WTC11 (cell line): ENCODE data around the gene HMGCL. TPM values are rescaled to one million over a fixed set of nuclear protein-coding genes. Genes with fewer than 3 reads are reported as not detected.
A peak's percentile ranks its signal among the peaks of the same experiment; 100 is the strongest.

Source experiments
- ATAC-seq: fragments of 200-7000 bp; cut with Tn5 transposase; 2 replicates; pipeline ENCODE4 v1.10.0; 2021; ENCODE audit warnings: mild to moderate bottlenecking, moderate library complexity
- CTCF ChIA-PET: fragments of 300-600 bp; sonication (Branson Sonifier 250); formaldehyde crosslinking; loops from one replicate; lab custom pipeline; 2021; ENCODE audit warnings: antibody characterized with exemption; lab: Charles Lee
- POLR2A ChIA-PET: fragments of 350-600 bp; sonication (Branson Sonifier 250); formaldehyde crosslinking; loops from one replicate; lab custom pipeline; 2021; ENCODE audit warnings: antibody characterized with exemption; lab: Charles Lee
- DNase-seq: peaks from one replicate; pipeline ENCODE4 v3.0.0; 2021; ENCODE audit warnings: low spot score
- H3K27ac Mint-ChIP-seq: 2 replicates; pipeline ENCODE4 v1.8.0; 2021; ENCODE audit warnings: mixed read lengths
- H3K27me3 Mint-ChIP-seq: 2 replicates; pipeline ENCODE4 v1.8.0; 2021; ENCODE audit warnings: low read depth, mild to moderate bottlenecking, moderate library complexity, mixed read lengths
- H3K36me3 Mint-ChIP-seq: 2 replicates; pipeline ENCODE4 v1.8.0; 2021; ENCODE audit warnings: mixed read lengths
- H3K4me1 Mint-ChIP-seq: 2 replicates; pipeline ENCODE4 v1.8.0; 2022; ENCODE audit warnings: mixed read lengths
- H3K4me3 Mint-ChIP-seq: 2 replicates; pipeline ENCODE4 v1.8.0; 2021; ENCODE audit warnings: mild to moderate bottlenecking, moderate library complexity, mixed read lengths
- H3K9me3 Mint-ChIP-seq: 2 replicates; pipeline ENCODE4 v1.8.0; 2021; ENCODE audit warnings: mixed read lengths
- AFF4 ChIP-seq: sonication (generic); formaldehyde crosslinking; IDR thresholded peaks from 2 replicates; pipeline ENCODE4 v1.8.1; 2023; ENCODE audit warnings: mild to moderate bottlenecking, missing genetic modification reagents, borderline replicate concordance
- ATF6 ChIP-seq: sonication (generic); formaldehyde crosslinking; IDR thresholded peaks from 2 replicates; pipeline ENCODE4 v1.8.1; 2023; ENCODE audit warnings: mild to moderate bottlenecking, missing genetic modification reagents
- E2F1 ChIP-seq: sonication (generic); formaldehyde crosslinking; IDR thresholded peaks from 2 replicates; pipeline ENCODE4 v1.8.0; 2022; ENCODE audit warnings: mild to moderate bottlenecking, missing genetic modification reagents
- E2F4 ChIP-seq: sonication (generic); formaldehyde crosslinking; IDR thresholded peaks from 2 replicates; pipeline ENCODE4 v1.8.1; 2022; ENCODE audit warnings: low read depth, mild to moderate bottlenecking, moderate library complexity, missing genetic modification reagents, borderline replicate concordance
- ELF4 ChIP-seq: sonication (generic); formaldehyde crosslinking; IDR thresholded peaks from 2 replicates; pipeline ENCODE4 v1.8.1; 2022; ENCODE audit warnings: low read depth, mild to moderate bottlenecking, moderate library complexity, missing genetic modification reagents
- EMX1 ChIP-seq: fragments of 250-450 bp; sonication (Bioruptor Pico); IDR thresholded peaks from 2 replicates; pipeline ENCODE4 v1.8.0; 2021; ENCODE audit warnings: mild to moderate bottlenecking
- ESRRA ChIP-seq: sonication (generic); formaldehyde crosslinking; IDR thresholded peaks from 2 replicates; pipeline ENCODE4 v1.8.1; 2022; ENCODE audit warnings: mild to moderate bottlenecking, missing genetic modification reagents, borderline replicate concordance
- FOXK1 ChIP-seq: sonication (generic); formaldehyde crosslinking; IDR thresholded peaks from 2 replicates; pipeline ENCODE4 v1.8.0; 2022; ENCODE audit warnings: mild to moderate bottlenecking, moderate library complexity, missing genetic modification reagents
- GABPB1 ChIP-seq: sonication (generic); formaldehyde crosslinking; IDR thresholded peaks from 2 replicates; pipeline ENCODE4 v1.8.1; 2023; ENCODE audit warnings: mild to moderate bottlenecking, missing genetic modification reagents
- HMGXB4 ChIP-seq: sonication (generic); formaldehyde crosslinking; IDR thresholded peaks from 2 replicates; pipeline ENCODE4 v1.8.1; 2023; ENCODE audit warnings: mild to moderate bottlenecking, moderate library complexity, missing genetic modification reagents
- MYBL2 ChIP-seq: sonication (generic); formaldehyde crosslinking; IDR thresholded peaks from 2 replicates; pipeline ENCODE4 v1.8.1; 2023; ENCODE audit warnings: mild to moderate bottlenecking, moderate library complexity, missing genetic modification reagents
- NFATC4 ChIP-seq: fragments of 250-450 bp; sonication (Bioruptor Pico); IDR thresholded peaks from 2 replicates; pipeline ENCODE4 v1.9.0; 2021; ENCODE audit warnings: mild to moderate bottlenecking
- NFE2L1 ChIP-seq: sonication (generic); formaldehyde crosslinking; IDR thresholded peaks from 2 replicates; pipeline ENCODE4 v1.8.1; 2023; ENCODE audit warnings: missing genetic modification reagents
- NFYB ChIP-seq: sonication (generic); formaldehyde crosslinking; conservative IDR thresholded peaks from 2 replicates; pipeline ENCODE4 v1.8.0; 2022; ENCODE audit warnings: low read depth, missing genetic modification reagents
- NR1H2 ChIP-seq: sonication (generic); formaldehyde crosslinking; IDR thresholded peaks from 2 replicates; pipeline ENCODE4 v1.9.0; 2021; ENCODE audit warnings: mild to moderate bottlenecking, moderate library complexity, missing genetic modification reagents
- OVOL2 ChIP-seq: fragments of 250-450 bp; sonication (Bioruptor Pico); IDR thresholded peaks from 2 replicates; pipeline ENCODE4 v1.9.0; 2021; ENCODE audit warnings: mild to moderate bottlenecking, borderline replicate concordance
- TCF7 ChIP-seq: sonication (generic); formaldehyde crosslinking; IDR thresholded peaks from 2 replicates; pipeline ENCODE4 v1.8.0; 2022; ENCODE audit warnings: mild to moderate bottlenecking, low read depth, missing genetic modification reagents, moderate library complexity
- TEAD1 ChIP-seq: sonication (generic); formaldehyde crosslinking; IDR thresholded peaks from 2 replicates; pipeline ENCODE4 v1.8.0; 2022; ENCODE audit warnings: mild to moderate bottlenecking, missing genetic modification reagents
- TP53 ChIP-seq: sonication (generic); formaldehyde crosslinking; IDR thresholded peaks from 2 replicates; pipeline ENCODE4 v1.8.1; 2023; ENCODE audit warnings: mild to moderate bottlenecking, missing genetic modification reagents
- ZBTB21 ChIP-seq: sonication (generic); formaldehyde crosslinking; IDR thresholded peaks from 2 replicates; pipeline ENCODE4 v1.8.1; 2023; ENCODE audit warnings: mild to moderate bottlenecking, missing genetic modification reagents, borderline replicate concordance
- ZNF138 ChIP-seq: sonication (generic); formaldehyde crosslinking; conservative IDR thresholded peaks from 2 replicates; pipeline ENCODE4 v1.8.1; 2022; ENCODE audit warnings: mild to moderate bottlenecking, moderate library complexity, missing genetic modification reagents
- ZNF232 ChIP-seq: sonication (generic); formaldehyde crosslinking; IDR thresholded peaks from 2 replicates; pipeline ENCODE4 v1.8.0; 2022; ENCODE audit warnings: mild to moderate bottlenecking, missing genetic modification reagents
- ZNF317 ChIP-seq: sonication (generic); formaldehyde crosslinking; IDR thresholded peaks from 2 replicates; pipeline ENCODE4 v1.8.1; 2023; ENCODE audit warnings: low read depth, mild to moderate bottlenecking, moderate library complexity, missing genetic modification reagents, borderline replicate concordance
- ZNF396 ChIP-seq: fragments of 250-450 bp; sonication (Bioruptor Pico); IDR thresholded peaks from 2 replicates; pipeline ENCODE4 v1.8.0; 2021; ENCODE audit warnings: mild to moderate bottlenecking, moderate library complexity, borderline replicate concordance
- ZNF671 ChIP-seq: fragments of 250-450 bp; sonication (Bioruptor Pico); IDR thresholded peaks from 2 replicates; pipeline ENCODE4 v1.8.0; 2021; ENCODE audit warnings: mild to moderate bottlenecking
- total RNA-seq: library from RNA; stranded (reverse); gene quantifications from 3 replicates; pipeline ENCODE4 v1.2.3, GENCODE V29; 2021

The HMGCL gene
- total RNA-seq, 1 experiment from 2014 or later: 22.7 TPM

- Mint-ChIP-seq H3K27ac (no peak overlapping the region), H3K36me3 (peaks cover 20% of the 10 kb centered on the region; the same call in 1 of the 2 replicates), H3K27me3 (no peaks in the 10 kb centered on the region), H3K9me3 (no peaks in the 10 kb centered on the region), H3K4me1 (no peaks in the 10 kb centered on the region), H3K4me3 (no peak overlapping the region)
- ChIA-PET CTCF (interaction anchor here (1.6 kb wide), 1 partner anchor 100 kb away, joined by 3 read pairs; no protein-coding TSS in a partner anchor), POLR2A (no interaction called here)
- TF ChIP-seq MYBL2 (no peak), NFATC4 (CRISPR knock-in tag) (no peak), ZNF232 (no peak), GABPB1 (no peak), TP53 (CRISPR knock-in tag) (no peak), E2F1 (no peak), ZNF396 (CRISPR knock-in tag) (no peak), ELF4 (CRISPR knock-in tag) (no peak), HMGXB4 (CRISPR knock-in tag) (no peak), FOXK1 (no peak), OVOL2 (CRISPR knock-in tag) (no peak), TCF7 (no peak), ZNF671 (CRISPR knock-in tag) (no peak), TEAD1 (no peak)
- peak; percentile 57; the same call in 1 of the 2 replicates for ATAC-seq
- DNase-seq: no peak
Observed at GRCh38 chr1:23816906-23817305, 8.3 kb downstream of the HMGCL start.

GRCh38 chr1:23816361-23816760 lies 8.9 kb downstream of the HMGCL start:
- no peak overlapping the region for H3K4me3 Mint-ChIP-seq
- no peak overlapping the region for H3K27ac Mint-ChIP-seq
- ChIA-PET POLR2A (interaction anchor here (0.7 kb wide), 1 partner anchor 26 kb away, joined by 3 read pairs; no protein-coding TSS in a partner anchor), CTCF (interaction anchor here (1.6 kb wide), 1 partner anchor 100 kb away, joined by 3 read pairs; no protein-coding TSS in a partner anchor)
- no peaks in the 10 kb centered on the region for H3K9me3 Mint-ChIP-seq
- no peaks in the 10 kb centered on the region for H3K4me1 Mint-ChIP-seq
- no peaks in the 10 kb centered on the region for H3K27me3 Mint-ChIP-seq
- ATAC-seq: no peak
- no peak for DNase-seq
- H3K36me3 Mint-ChIP-seq: peaks cover 20% of the 10 kb centered on the region; the same call in 1 of the 2 replicates
- TF ChIP-seq NR1H2 (CRISPR knock-in tag) (no peak), ATF6 (CRISPR knock-in tag) (no peak), AFF4 (no peak), ZNF317 (CRISPR knock-in tag) (no peak), ELF4 (CRISPR knock-in tag) (no peak), ZBTB21 (no peak), ZNF138 (CRISPR knock-in tag) (no peak), NFYB (CRISPR knock-in tag) (no peak), E2F4 (CRISPR knock-in tag) (no peak), NFE2L1 (CRISPR knock-in tag) (no peak), EMX1 (no peak), MYBL2 (no peak), ESRRA (no peak)
